ENCODE measurements around the gene FAM3B. TPM values are rescaled to one million over a fixed set of nuclear protein-coding genes. Genes with fewer than 3 reads are reported as not detected.

Gene FAM3B
- 0.16 and 0.26 TPM in 2 replicates for total RNA-seq (2014; rRNA removed; shearing (Covaris generic))

GRCh38 chr21:41316200-41317062 lies at the start of gene FAM3B:
TSS of gene FAM3B (plus strand) at chr21:41316801. CDS start at chr21:41316880, 79 bp downstream.

GRCh38 chr21:41361786-41362604 lies 45.4 kb downstream of the FAM3B start, which contains the start of gene MX2:
TSS of gene MX2 (plus strand) at chr21:41362027. CDS start at chr21:41376907, 14,880 bp downstream.

Other genes starting within 250 kb of the FAM3B start
- gene BACE2, start 148.6 kb upstream of the FAM3B start, total RNA-seq (2014; rRNA removed; shearing (Covaris generic)) = 64.2 and 65.8 TPM in 2 replicates
- gene MX2, start 45.2 kb downstream of the FAM3B start, total RNA-seq (2014; rRNA removed; shearing (Covaris generic)) = 58.7 and 63.4 TPM in 2 replicates
- gene MX1, start 109.4 kb downstream of the FAM3B start, total RNA-seq (2014; rRNA removed; shearing (Covaris generic)) = 7.3 and 7.7 TPM in 2 replicates
- gene TMPRSS2, start 191.4 kb downstream of the FAM3B start, total RNA-seq (2014; rRNA removed; shearing (Covaris generic)) = 0.13 and 0.19 TPM in 2 replicates